ENCODE results near the gene TMEM165. TPM values are rescaled to one million over a fixed set of nuclear protein-coding genes. Genes with fewer than 3 reads are reported as not detected.

Gene TMEM165
- total RNA-seq, 1 donor from 2014 or later = 78.7 TPM

DNA sequence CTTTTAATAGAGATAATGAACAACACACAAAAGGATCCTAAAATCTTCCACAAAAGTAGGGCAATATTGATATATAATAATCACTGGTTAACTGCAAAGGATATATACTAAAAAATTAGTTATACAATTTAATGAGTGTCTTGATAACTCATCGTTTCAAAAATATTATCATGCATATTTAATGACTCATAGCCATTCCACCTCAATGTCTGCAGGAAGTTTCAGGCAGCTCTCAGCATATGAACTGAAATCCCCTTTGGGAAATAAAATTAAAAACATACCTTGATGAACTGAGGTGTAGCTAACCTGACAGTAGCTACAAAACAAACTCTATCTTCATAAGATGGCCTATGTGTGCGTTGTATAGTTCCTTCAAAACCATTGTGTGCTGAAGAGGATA lies 62.9 kb downstream of the TMEM165 start:
- no peak for DNase-seq

DNA sequence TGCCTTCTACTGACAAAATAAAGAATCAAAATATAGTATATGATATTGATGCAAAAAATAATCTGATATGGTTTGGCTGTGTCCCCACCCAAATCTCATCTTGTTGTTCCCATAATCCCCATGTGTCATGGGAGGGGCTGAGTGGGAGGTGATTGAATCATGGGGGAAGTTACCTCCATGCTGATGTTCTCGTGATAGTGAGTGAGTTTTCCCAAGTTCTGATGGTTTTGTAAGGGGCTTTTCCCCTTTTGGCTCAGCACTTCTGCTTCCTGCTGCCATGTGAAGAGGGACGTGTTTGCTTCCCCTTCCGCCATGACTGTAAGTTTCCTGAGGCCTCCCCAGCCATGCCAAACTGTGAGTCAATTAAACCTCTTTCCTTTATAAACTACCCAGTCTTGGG lies 70.2 kb downstream of the TMEM165 start:
- no peak for DNase-seq

DNA sequence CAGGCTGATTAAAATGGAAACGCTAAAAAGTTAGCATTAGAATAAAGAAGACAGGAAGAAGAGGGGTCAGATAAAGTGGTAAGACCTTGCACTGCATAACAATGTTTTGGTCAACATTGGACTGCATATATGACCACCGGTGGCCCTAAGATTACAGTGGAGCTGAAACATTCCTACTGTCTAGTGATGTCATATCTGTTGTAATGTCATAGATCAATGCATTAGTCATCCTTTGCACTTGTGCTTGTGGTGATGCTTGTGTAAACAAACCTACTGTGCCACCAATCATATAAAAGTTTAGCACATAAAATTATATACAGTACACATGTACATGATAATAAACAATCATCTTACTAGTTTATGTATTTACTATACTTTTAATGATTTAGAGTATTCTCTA lies 73.0 kb downstream of the TMEM165 start:
- DNase-seq = no peak

DNA sequence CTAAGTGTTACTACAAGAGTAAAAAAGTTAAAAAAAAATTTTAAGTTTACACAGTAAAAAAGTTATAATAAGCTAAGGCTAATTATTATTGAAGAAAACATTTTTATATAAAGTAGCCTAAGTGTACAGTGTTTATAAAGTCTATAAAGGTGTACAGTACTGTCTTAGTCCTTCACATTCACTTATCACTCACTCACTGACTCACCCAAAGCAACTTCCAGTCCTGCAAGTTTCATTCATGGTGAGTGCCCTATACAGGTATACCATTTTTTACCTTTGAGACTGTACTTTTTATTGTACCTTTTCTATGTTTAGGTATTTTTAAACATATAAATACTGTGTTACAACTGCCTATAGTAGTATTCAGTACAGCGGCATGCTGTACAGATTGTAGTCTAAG lies 74.2 kb downstream of the TMEM165 start:
- no peak for DNase-seq

Small RNAs within 50 kb of the gene (small RNA-seq; reads per million reads assigned to genes)
- not detected for gene RF00019 (ENCODE audit: low replicate concordance)

Other genes starting within 250 kb of the TMEM165 start
- 5.0 TPM for gene SRD5A3, start 49.7 kb upstream of the TMEM165 start, total RNA-seq
- gene CLOCK, start 151.0 kb downstream of the TMEM165 start, total RNA-seq = 25.5 TPM
- not detected for gene PDCL2, start 196.3 kb downstream of the TMEM165 start, total RNA-seq
- 6.2 TPM for gene NMU, start 240.3 kb downstream of the TMEM165 start, total RNA-seq

Data from tongue (tissue), 3 donors.